Measurements from ENCODE around the gene KLF13.

DNA sequence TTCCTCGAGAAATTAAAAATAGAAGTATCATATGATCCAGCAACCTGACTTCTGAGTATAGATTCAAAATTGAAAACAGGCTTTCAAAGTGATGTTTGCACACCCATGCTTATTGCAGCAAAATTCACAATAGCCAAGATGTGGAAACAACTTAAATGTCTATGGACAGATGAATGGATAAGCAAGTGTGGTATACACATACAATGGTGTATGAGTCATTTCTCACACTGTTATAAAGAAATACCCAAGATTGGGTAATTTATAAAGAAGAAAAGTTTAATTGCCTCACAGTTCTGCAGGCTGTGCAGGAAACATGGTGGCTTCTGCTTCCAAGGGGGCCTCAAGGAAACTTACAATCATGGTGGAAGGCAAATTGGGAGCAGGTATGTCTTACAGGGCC lies 100.8 kb downstream of the KLF13 start:
- TF ChIP-seq MAFK (IDR thresholded peaks at IDR 0.05; ENCODE audit: partially characterized antibody) = no peak
- no peak for TF ChIP-seq EP300 (IDR thresholded peaks at IDR 0.05)
- TF ChIP-seq, protein P1, sequence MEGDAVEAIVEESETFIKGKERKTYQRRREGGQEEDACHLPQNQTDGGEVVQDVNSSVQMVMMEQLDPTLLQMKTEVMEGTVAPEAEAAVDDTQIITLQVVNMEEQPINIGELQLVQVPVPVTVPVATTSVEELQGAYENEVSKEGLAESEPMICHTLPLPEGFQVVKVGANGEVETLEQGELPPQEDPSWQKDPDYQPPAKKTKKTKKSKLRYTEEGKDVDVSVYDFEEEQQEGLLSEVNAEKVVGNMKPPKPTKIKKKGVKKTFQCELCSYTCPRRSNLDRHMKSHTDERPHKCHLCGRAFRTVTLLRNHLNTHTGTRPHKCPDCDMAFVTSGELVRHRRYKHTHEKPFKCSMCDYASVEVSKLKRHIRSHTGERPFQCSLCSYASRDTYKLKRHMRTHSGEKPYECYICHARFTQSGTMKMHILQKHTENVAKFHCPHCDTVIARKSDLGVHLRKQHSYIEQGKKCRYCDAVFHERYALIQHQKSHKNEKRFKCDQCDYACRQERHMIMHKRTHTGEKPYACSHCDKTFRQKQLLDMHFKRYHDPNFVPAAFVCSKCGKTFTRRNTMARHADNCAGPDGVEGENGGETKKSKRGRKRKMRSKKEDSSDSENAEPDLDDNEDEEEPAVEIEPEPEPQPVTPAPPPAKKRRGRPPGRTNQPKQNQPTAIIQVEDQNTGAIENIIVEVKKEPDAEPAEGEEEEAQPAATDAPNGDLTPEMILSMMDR (IDR thresholded peaks at IDR 0.05) = no peak
- TF ChIP-seq, protein P2, sequence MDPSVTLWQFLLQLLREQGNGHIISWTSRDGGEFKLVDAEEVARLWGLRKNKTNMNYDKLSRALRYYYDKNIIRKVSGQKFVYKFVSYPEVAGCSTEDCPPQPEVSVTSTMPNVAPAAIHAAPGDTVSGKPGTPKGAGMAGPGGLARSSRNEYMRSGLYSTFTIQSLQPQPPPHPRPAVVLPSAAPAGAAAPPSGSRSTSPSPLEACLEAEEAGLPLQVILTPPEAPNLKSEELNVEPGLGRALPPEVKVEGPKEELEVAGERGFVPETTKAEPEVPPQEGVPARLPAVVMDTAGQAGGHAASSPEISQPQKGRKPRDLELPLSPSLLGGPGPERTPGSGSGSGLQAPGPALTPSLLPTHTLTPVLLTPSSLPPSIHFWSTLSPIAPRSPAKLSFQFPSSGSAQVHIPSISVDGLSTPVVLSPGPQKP (IDR thresholded peaks at IDR 0.05; ENCODE audit: low read depth, low read length) = no peak
- no peak for TF ChIP-seq POLR2AphosphoS2 (conservative IDR thresholded peaks at IDR 0.05; ENCODE audit: low read length)
- no peak for TF ChIP-seq POLR2A (IDR thresholded peaks at IDR 0.05; ENCODE audit: low read length)
- no peak for TF ChIP-seq NR3C1 (IDR thresholded peaks at IDR 0.05)
- TF ChIP-seq, protein P3, sequence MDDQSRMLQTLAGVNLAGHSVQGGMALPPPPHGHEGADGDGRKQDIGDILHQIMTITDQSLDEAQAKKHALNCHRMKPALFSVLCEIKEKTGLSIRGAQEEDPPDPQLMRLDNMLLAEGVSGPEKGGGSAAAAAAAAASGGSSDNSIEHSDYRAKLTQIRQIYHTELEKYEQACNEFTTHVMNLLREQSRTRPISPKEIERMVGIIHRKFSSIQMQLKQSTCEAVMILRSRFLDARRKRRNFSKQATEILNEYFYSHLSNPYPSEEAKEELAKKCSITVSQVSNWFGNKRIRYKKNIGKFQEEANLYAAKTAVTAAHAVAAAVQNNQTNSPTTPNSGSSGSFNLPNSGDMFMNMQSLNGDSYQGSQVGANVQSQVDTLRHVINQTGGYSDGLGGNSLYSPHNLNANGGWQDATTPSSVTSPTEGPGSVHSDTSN (IDR thresholded peaks at IDR 0.05) = no peak
- no peak for TF ChIP-seq RAD21 (conservative IDR thresholded peaks at IDR 0.05 in 1 of 2, IDR thresholded peaks at IDR 0.05 in 1 of 2)
- no peak for TF ChIP-seq SMC3 (IDR thresholded peaks at IDR 0.05)
- TF ChIP-seq, protein P4, sequence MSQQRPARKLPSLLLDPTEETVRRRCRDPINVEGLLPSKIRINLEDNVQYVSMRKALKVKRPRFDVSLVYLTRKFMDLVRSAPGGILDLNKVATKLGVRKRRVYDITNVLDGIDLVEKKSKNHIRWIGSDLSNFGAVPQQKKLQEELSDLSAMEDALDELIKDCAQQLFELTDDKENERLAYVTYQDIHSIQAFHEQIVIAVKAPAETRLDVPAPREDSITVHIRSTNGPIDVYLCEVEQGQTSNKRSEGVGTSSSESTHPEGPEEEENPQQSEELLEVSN (IDR thresholded peaks at IDR 0.05; ENCODE audit: borderline replicate concordance, low read depth) = no peak
- TF ChIP-seq MAX (IDR thresholded peaks at IDR 0.05) = no peak

All from A549 (cell line).